Caco-2 (cell line): ENCODE data around the gene ELP4. TPM values are rescaled to one million over a fixed set of nuclear protein-coding genes. Genes with fewer than 3 reads are reported as not detected.
"Not testable (repeated sequence)": the region's sequence is repeated elsewhere in the genome, so short reads cannot be mapped to it uniquely, and the experiment has no call there.

Experiments
- BruUV-seq: library from RNA; stranded (reverse); fragments of 400-500 nt; replicated peaks from 2 replicates; lab custom pipeline; 2021; lab: Mats Ljungman, UMichigan
- CTCF ChIA-PET: fragments of 300-600 bp; sonication (Branson Sonifier 250); formaldehyde crosslinking; loops from one replicate; lab custom pipeline; 2022; ENCODE audit warnings: antibody characterized with exemption; lab: Charles Lee
- POLR2A ChIA-PET: fragments of 300-600 bp; sonication (Branson Sonifier 250); formaldehyde crosslinking; loops from one replicate; lab custom pipeline; 2022; ENCODE audit warnings: antibody characterized with exemption; lab: Charles Lee
- DNase-seq, 2 experiments: peaks; one replicate each; pipeline versions ENCODE4 v3.0.0 to v3.0.0-alpha.2; 2020 to 2022
- H3K27me3 ChIP-seq: replicated peaks from 2 replicates; pipeline ENCODE4 v1.6.0; 2011; ENCODE audit warnings: low read length; ENCODE audit not compliant: control insufficient read depth, insufficient read depth
- H3K36me3 ChIP-seq: 2 replicates; pipeline ENCODE4 v1.5.1; 2011; ENCODE audit warnings: low read length; ENCODE audit not compliant: control insufficient read depth, insufficient read depth
- H3K4me1 ChIP-seq: fragments of 250-450 bp; sonication (Bioruptor Pico); 2 replicates; pipeline ENCODE4 v1.5.1; 2020; ENCODE audit warnings: mild to moderate bottlenecking
- H3K4me3 ChIP-seq: 2 replicates; pipeline ENCODE4 v1.5.1; 2011; ENCODE audit warnings: low read depth, mild to moderate bottlenecking, control low read depth, low read length
- H3K9me3 ChIP-seq: fragments of 250-450 bp; sonication (Bioruptor Pico); 2 replicates; pipeline ENCODE4 v1.5.1; 2020; ENCODE audit warnings: mild to moderate bottlenecking, moderate library complexity
- H3K27ac Mint-ChIP-seq: one replicate; pipeline ENCODE4 v1.8.0; 2022; ENCODE audit warnings: mixed read lengths; ENCODE audit not compliant: unreplicated experiment
- H3K27me3 Mint-ChIP-seq: one replicate; pipeline ENCODE4 v1.8.0; 2022; ENCODE audit warnings: mixed read lengths; ENCODE audit not compliant: insufficient read depth, unreplicated experiment
- H3K36me3 Mint-ChIP-seq: one replicate; pipeline ENCODE4 v1.8.0; 2022; ENCODE audit warnings: mild to moderate bottlenecking, mixed read lengths; ENCODE audit not compliant: insufficient read depth, unreplicated experiment
- H3K4me1 Mint-ChIP-seq: one replicate; pipeline ENCODE4 v1.8.0; 2022; ENCODE audit warnings: low read depth, mixed read lengths; ENCODE audit not compliant: unreplicated experiment
- H3K4me3 Mint-ChIP-seq: one replicate; pipeline ENCODE4 v1.8.0; 2022; ENCODE audit warnings: mild to moderate bottlenecking, moderate library complexity, mixed read lengths; ENCODE audit not compliant: unreplicated experiment
- H3K9me3 Mint-ChIP-seq: one replicate; pipeline ENCODE4 v1.8.0; 2022; ENCODE audit warnings: mixed read lengths; ENCODE audit not compliant: unreplicated experiment
- CTCF ChIP-seq, 2 experiments: fragments of 200-600 bp in 1 of 2; IDR thresholded peaks; 1 replicate in 1 of 2; 2 replicates in 1 of 2; pipeline versions ENCODE4 v1.5.1 to v1.8.0; 2011 to 2022; ENCODE audit warnings: antibody characterized with exemption in 1 of 2, control low read depth in 1 of 2, inconsistent platforms in 1 of 2, low read depth in 1 of 2, low read length in 1 of 2, mild to moderate bottlenecking in 1 of 2, moderate library complexity in 1 of 2; ENCODE audit not compliant: insufficient read depth in 1 of 2, severe bottlenecking in 1 of 2, unreplicated experiment in 1 of 2
- intact Hi-C: fragments of 100-400 bp; cut with micrococcal nuclease; formaldehyde crosslinking; loops from one replicate; pipeline ENCODE4 v1.10.0; 2022; ENCODE audit not compliant: unreplicated experiment
- total RNA-seq: library from RNA; stranded (reverse); gene quantifications from 2 replicates; pipeline ENCODE4 v1.2.3, GENCODE V29; 2022

Gene ELP4
- total RNA-seq, 1 experiment from 2014 or later: 18.8 TPM

GRCh38 chr11:31560842-31561476 is 51.4 kb downstream of the ELP4 start:
- intact Hi-C loops: no loop called here
- DNase-seq: no peak
- BruUV-seq: no TSS peak
- CTCF ChIA-PET: no interaction called here
- Histone ChIP-seq H3K4me1 (no peaks in the 10 kb centered on the region), H3K27me3 (no peaks in the 10 kb centered on the region), H3K36me3 (no peaks in the 10 kb centered on the region), H3K9me3 (no peaks in the 10 kb centered on the region), H3K4me3 (no peak overlapping the region)
- Mint-ChIP-seq H3K27me3 (no peaks in the 10 kb centered on the region), H3K9me3 (no peaks in the 10 kb centered on the region), H3K27ac (no peak overlapping the region), H3K36me3 (no peaks in the 10 kb centered on the region), H3K4me3 (no peak overlapping the region), H3K4me1 (no peaks in the 10 kb centered on the region)
- no peak for TF ChIP-seq CTCF (IDR thresholded peaks at IDR 0.05; ENCODE audit: insufficient read depth in 1 of 2, low read depth in 1 of 2, low read length in 1 of 2, severe bottlenecking in 1 of 2, unreplicated experiment in 1 of 2)
- POLR2A ChIA-PET: no interaction called here

GRCh38 chr11:31564517-31564916 is 55.0 kb downstream of the ELP4 start:
- H3K9me3 ChIP-seq, POLR2A ChIA-PET, intact Hi-C loops, H3K36me3 Mint-ChIP-seq, BruUV-seq, H3K27me3 ChIP-seq, H3K4me3 ChIP-seq, H3K27me3 Mint-ChIP-seq, CTCF ChIA-PET, H3K9me3 Mint-ChIP-seq, DNase-seq, H3K27ac Mint-ChIP-seq, H3K4me1 ChIP-seq, H3K36me3 ChIP-seq, H3K4me3 Mint-ChIP-seq, H3K4me1 Mint-ChIP-seq: not testable (repeated sequence)

GRCh38 chr11:31574133-31574532 is 64.6 kb downstream of the ELP4 start:
- H3K36me3 ChIP-seq, H3K4me1 Mint-ChIP-seq, H3K27ac Mint-ChIP-seq, DNase-seq, H3K36me3 Mint-ChIP-seq, H3K27me3 Mint-ChIP-seq, CTCF ChIA-PET, H3K27me3 ChIP-seq, POLR2A ChIA-PET, intact Hi-C loops, H3K4me3 Mint-ChIP-seq, H3K4me3 ChIP-seq, BruUV-seq, H3K4me1 ChIP-seq, H3K9me3 ChIP-seq: not testable (repeated sequence)
- peaks cover 27% of the 10 kb centered on the region for H3K9me3 Mint-ChIP-seq

GRCh38 chr11:31575764-31576163 is 66.2 kb downstream of the ELP4 start:
- H3K36me3 Mint-ChIP-seq, H3K27ac Mint-ChIP-seq, CTCF ChIA-PET, H3K27me3 Mint-ChIP-seq, H3K4me1 ChIP-seq, H3K4me3 ChIP-seq, H3K9me3 ChIP-seq, POLR2A ChIA-PET, H3K36me3 ChIP-seq, H3K4me3 Mint-ChIP-seq, intact Hi-C loops, BruUV-seq, DNase-seq, H3K4me1 Mint-ChIP-seq, H3K27me3 ChIP-seq: not testable (repeated sequence)
- H3K9me3 Mint-ChIP-seq: peaks cover 27% of the 10 kb centered on the region

GRCh38 chr11:31579412-31579811 is 69.8 kb downstream of the ELP4 start:
- H3K4me1 Mint-ChIP-seq, H3K27ac Mint-ChIP-seq, H3K4me3 ChIP-seq, H3K4me1 ChIP-seq, H3K36me3 ChIP-seq, H3K27me3 Mint-ChIP-seq, POLR2A ChIA-PET, intact Hi-C loops, H3K27me3 ChIP-seq, H3K4me3 Mint-ChIP-seq, BruUV-seq, DNase-seq, H3K9me3 ChIP-seq, CTCF ChIA-PET, H3K36me3 Mint-ChIP-seq: not testable (repeated sequence)
- H3K9me3 Mint-ChIP-seq: peaks cover 27% of the 10 kb centered on the region
